GM23338 (cell line): ENCODE measurements around the gene VPS13A. TPM values are rescaled to one million over a fixed set of nuclear protein-coding genes. Genes with fewer than 3 reads are reported as not detected.

Source experiments
- ATAC-seq: fragments of 200-7000 bp; cut with Tn5 transposase; 3 replicates; pipeline ENCODE4 v1.9.1; 2020
- DNase-seq: peaks from one replicate; pipeline ENCODE4 v3.0.0-alpha.2; 2015; ENCODE audit warnings: low spot score
- H2AFZ ChIP-seq: fragments of 200-600 bp; sonication (generic); 2 replicates; pipeline ENCODE4 v1.8.0; 2016; ENCODE audit warnings: antibody characterized with exemption, mild to moderate bottlenecking, moderate library complexity
- H3F3A ChIP-seq: fragments of 200-600 bp; sonication (generic); replicated peaks from 2 replicates; pipeline ENCODE4 v1.8.0; 2017; ENCODE audit warnings: antibody characterized with exemption, mixed run types, low read depth
- H3K27ac ChIP-seq: fragments of 200-600 bp; sonication (generic); 2 replicates; pipeline ENCODE4 v1.6.1; 2016; ENCODE audit warnings: low read depth
- H3K27me3 ChIP-seq: fragments of 200-600 bp; sonication (generic); 2 replicates; pipeline ENCODE4 v1.8.0; 2016; ENCODE audit warnings: mild to moderate bottlenecking, mixed run types, moderate library complexity; ENCODE audit not compliant: insufficient read depth
- H3K36me3 ChIP-seq: fragments of 200-600 bp; sonication (generic); 2 replicates; pipeline ENCODE4 v1.8.0; 2016; ENCODE audit warnings: mild to moderate bottlenecking; ENCODE audit not compliant: insufficient read depth
- H3K4me1 ChIP-seq: fragments of 200-600 bp; sonication (generic); 2 replicates; pipeline ENCODE4 v1.8.0; 2016; ENCODE audit warnings: mild to moderate bottlenecking, moderate library complexity; ENCODE audit not compliant: insufficient read depth
- H3K4me2 ChIP-seq: fragments of 200-600 bp; sonication (generic); 2 replicates; pipeline ENCODE4 v1.7.1; 2017; ENCODE audit warnings: mixed run types
- H3K4me3 ChIP-seq: fragments of 200-600 bp; sonication (generic); 2 replicates; pipeline ENCODE4 v1.6.1; 2016; ENCODE audit warnings: mixed run types
- H3K79me2 ChIP-seq: fragments of 200-600 bp; sonication (generic); replicated peaks from 2 replicates; pipeline ENCODE4 v1.8.0; 2017; ENCODE audit warnings: mild to moderate bottlenecking; ENCODE audit not compliant: insufficient read depth
- H3K9me2 ChIP-seq: fragments of 200-600 bp; sonication (generic); 2 replicates; pipeline ENCODE4 v1.8.0; 2017; ENCODE audit not compliant: insufficient read depth
- H4K20me1 ChIP-seq: fragments of 200-600 bp; sonication (generic); replicated peaks from 2 replicates; pipeline ENCODE4 v1.8.0; 2017; ENCODE audit warnings: mild to moderate bottlenecking; ENCODE audit not compliant: insufficient read depth
- H3K27ac Mint-ChIP-seq: 2 replicates; pipeline ENCODE4 v1.8.0; 2020; ENCODE audit warnings: inconsistent platforms, mild to moderate bottlenecking, moderate library complexity, mixed read lengths
- H3K27me3 Mint-ChIP-seq: 3 replicates; pipeline ENCODE4 v1.8.0; 2022; ENCODE audit warnings: low read depth, mild to moderate bottlenecking, moderate library complexity, mixed read lengths, inconsistent platforms; ENCODE audit not compliant: insufficient read depth, poor library complexity
- H3K36me3 Mint-ChIP-seq: 3 replicates; pipeline ENCODE4 v1.8.0; 2021; ENCODE audit warnings: low read depth, mild to moderate bottlenecking, inconsistent platforms, moderate library complexity, mixed read lengths
- H3K4me1 Mint-ChIP-seq: 3 replicates; pipeline ENCODE4 v1.8.0; 2020; ENCODE audit warnings: mild to moderate bottlenecking, inconsistent platforms, mixed read lengths
- H3K4me3 Mint-ChIP-seq: 3 replicates; pipeline ENCODE4 v1.8.0; 2021; ENCODE audit warnings: moderate library complexity, mild to moderate bottlenecking, inconsistent platforms, mixed read lengths
- H3K9me3 Mint-ChIP-seq: 3 replicates; pipeline ENCODE4 v1.8.0; 2020; ENCODE audit warnings: moderate library complexity, mild to moderate bottlenecking, inconsistent platforms, mixed read lengths
- EZH2 ChIP-seq: fragments of 200-600 bp; sonication (generic); IDR thresholded peaks from one replicate; pipeline ENCODE4 v1.8.0; 2017; ENCODE audit warnings: antibody characterized with exemption, mild to moderate bottlenecking, low read depth; ENCODE audit not compliant: unreplicated experiment
- EZH2phosphoT487 ChIP-seq: fragments of 200-600 bp; sonication (generic); IDR thresholded peaks from one replicate; pipeline ENCODE4 v1.8.1; 2018; ENCODE audit warnings: antibody characterized with exemption; ENCODE audit not compliant: unreplicated experiment
- JUNB ChIP-seq: IDR thresholded peaks from one replicate; pipeline ENCODE4 v1.6.1; 2016; ENCODE audit warnings: antibody characterized with exemption; ENCODE audit not compliant: unreplicated experiment
- NANOG ChIP-seq: IDR thresholded peaks from 2 replicates; pipeline ENCODE4 v1.6.1; 2016; ENCODE audit warnings: antibody characterized with exemption, borderline replicate concordance
- POLR2AphosphoS5 ChIP-seq: IDR thresholded peaks from 2 replicates; pipeline ENCODE4 v1.6.1; 2016; ENCODE audit warnings: antibody characterized with exemption, low read depth
- STAT1 ChIP-seq: IDR thresholded peaks from one replicate; pipeline ENCODE4 v1.6.1; 2016; ENCODE audit warnings: antibody characterized with exemption; ENCODE audit not compliant: unreplicated experiment
- ZNF114 ChIP-seq: fragments of 250-450 bp; sonication (Bioruptor Pico); IDR thresholded peaks from 2 replicates; pipeline ENCODE4 v1.5.0; 2020; ENCODE audit warnings: mild to moderate bottlenecking, moderate library complexity
- ZNF331 ChIP-seq: fragments of 250-450 bp; sonication (Bioruptor Pico); IDR thresholded peaks from 2 replicates; pipeline ENCODE4 v1.5.0; 2020; ENCODE audit warnings: low read depth, mild to moderate bottlenecking, moderate library complexity
- polyA plus RNA-seq: library from polyadenylated mRNA; unstranded; fragments of >200 nt; fragmentation: Nextera tagmentation; extraction: Ambion mirVana; gene quantifications from 2 replicates; pipeline ENCODE4 v1.2.1, GENCODE V29; 2016
- total RNA-seq: library from RNA; depleted of rRNA; stranded (reverse); fragments of >200 nt; shearing (Covaris generic); gene quantifications from 2 replicates; pipeline ENCODE4 v1.2.3, GENCODE V29; 2014
- TF ChIP-seq, protein P1 (sequence below): IDR thresholded peaks from one replicate; pipeline ENCODE4 v1.6.1; 2018; ENCODE audit warnings: antibody characterized with exemption; ENCODE audit not compliant: unreplicated experiment
- TF ChIP-seq, protein P2 (sequence below): fragments of 250-450 bp; sonication (Bioruptor Pico); IDR thresholded peaks from 2 replicates; pipeline ENCODE4 v1.5.0; 2020; ENCODE audit warnings: mild to moderate bottlenecking, moderate library complexity
- TF ChIP-seq, protein P3 (sequence below), 2 experiments: fragments of 200-600 bp in 1 of 2; sonication (generic) in 1 of 2; conservative IDR thresholded peaks; 2 replicates each; pipeline versions ENCODE4 v1.5.1 to v1.6.1; 2016 to 2017; ENCODE audit warnings: antibody characterized with exemption in 2 of 2, low read depth in 2 of 2, mild to moderate bottlenecking in 2 of 2, moderate library complexity in 1 of 2

The VPS13A gene
- total and polyA plus RNA-seq, 2 experiments from 2014 or later, result 45.9 to 68.1 TPM

- no peak overlapping the region for H3K27ac Mint-ChIP-seq
- Histone ChIP-seq H3K79me2 (no peaks in the 10 kb centered on the region), H3K9me2 (peaks cover 6% of the 10 kb centered on the region), H3K27me3 (no peaks in the 10 kb centered on the region), H3K36me3 (no peaks in the 10 kb centered on the region), H3K4me3 (no peak overlapping the region), H3K4me2 (no peak overlapping the region), H4K20me1 (no peaks in the 10 kb centered on the region), H3K4me1 (peaks cover 8% of the 10 kb centered on the region), H2AFZ (no peak overlapping the region), H3K27ac (no peak overlapping the region), H3F3A (no peaks in the 10 kb centered on the region)
- peaks cover 12% of the 10 kb centered on the region; the same call in 2 of the 3 replicates for H3K36me3 Mint-ChIP-seq
- TF ChIP-seq EZH2phosphoT487, result no peak
- TF ChIP-seq, protein P1, sequence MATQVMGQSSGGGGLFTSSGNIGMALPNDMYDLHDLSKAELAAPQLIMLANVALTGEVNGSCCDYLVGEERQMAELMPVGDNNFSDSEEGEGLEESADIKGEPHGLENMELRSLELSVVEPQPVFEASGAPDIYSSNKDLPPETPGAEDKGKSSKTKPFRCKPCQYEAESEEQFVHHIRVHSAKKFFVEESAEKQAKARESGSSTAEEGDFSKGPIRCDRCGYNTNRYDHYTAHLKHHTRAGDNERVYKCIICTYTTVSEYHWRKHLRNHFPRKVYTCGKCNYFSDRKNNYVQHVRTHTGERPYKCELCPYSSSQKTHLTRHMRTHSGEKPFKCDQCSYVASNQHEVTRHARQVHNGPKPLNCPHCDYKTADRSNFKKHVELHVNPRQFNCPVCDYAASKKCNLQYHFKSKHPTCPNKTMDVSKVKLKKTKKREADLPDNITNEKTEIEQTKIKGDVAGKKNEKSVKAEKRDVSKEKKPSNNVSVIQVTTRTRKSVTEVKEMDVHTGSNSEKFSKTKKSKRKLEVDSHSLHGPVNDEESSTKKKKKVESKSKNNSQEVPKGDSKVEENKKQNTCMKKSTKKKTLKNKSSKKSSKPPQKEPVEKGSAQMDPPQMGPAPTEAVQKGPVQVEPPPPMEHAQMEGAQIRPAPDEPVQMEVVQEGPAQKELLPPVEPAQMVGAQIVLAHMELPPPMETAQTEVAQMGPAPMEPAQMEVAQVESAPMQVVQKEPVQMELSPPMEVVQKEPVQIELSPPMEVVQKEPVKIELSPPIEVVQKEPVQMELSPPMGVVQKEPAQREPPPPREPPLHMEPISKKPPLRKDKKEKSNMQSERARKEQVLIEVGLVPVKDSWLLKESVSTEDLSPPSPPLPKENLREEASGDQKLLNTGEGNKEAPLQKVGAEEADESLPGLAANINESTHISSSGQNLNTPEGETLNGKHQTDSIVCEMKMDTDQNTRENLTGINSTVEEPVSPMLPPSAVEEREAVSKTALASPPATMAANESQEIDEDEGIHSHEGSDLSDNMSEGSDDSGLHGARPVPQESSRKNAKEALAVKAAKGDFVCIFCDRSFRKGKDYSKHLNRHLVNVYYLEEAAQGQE, result no peak
- TF ChIP-seq JUNB, result no peak
- TF ChIP-seq EZH2, result no peak
- TF ChIP-seq STAT1, result no peak
- no peak for TF ChIP-seq NANOG
- no peak for TF ChIP-seq ZNF331 (CRISPR knock-in tag)
- TF ChIP-seq POLR2AphosphoS5, result no peak
- TF ChIP-seq, protein P2, sequence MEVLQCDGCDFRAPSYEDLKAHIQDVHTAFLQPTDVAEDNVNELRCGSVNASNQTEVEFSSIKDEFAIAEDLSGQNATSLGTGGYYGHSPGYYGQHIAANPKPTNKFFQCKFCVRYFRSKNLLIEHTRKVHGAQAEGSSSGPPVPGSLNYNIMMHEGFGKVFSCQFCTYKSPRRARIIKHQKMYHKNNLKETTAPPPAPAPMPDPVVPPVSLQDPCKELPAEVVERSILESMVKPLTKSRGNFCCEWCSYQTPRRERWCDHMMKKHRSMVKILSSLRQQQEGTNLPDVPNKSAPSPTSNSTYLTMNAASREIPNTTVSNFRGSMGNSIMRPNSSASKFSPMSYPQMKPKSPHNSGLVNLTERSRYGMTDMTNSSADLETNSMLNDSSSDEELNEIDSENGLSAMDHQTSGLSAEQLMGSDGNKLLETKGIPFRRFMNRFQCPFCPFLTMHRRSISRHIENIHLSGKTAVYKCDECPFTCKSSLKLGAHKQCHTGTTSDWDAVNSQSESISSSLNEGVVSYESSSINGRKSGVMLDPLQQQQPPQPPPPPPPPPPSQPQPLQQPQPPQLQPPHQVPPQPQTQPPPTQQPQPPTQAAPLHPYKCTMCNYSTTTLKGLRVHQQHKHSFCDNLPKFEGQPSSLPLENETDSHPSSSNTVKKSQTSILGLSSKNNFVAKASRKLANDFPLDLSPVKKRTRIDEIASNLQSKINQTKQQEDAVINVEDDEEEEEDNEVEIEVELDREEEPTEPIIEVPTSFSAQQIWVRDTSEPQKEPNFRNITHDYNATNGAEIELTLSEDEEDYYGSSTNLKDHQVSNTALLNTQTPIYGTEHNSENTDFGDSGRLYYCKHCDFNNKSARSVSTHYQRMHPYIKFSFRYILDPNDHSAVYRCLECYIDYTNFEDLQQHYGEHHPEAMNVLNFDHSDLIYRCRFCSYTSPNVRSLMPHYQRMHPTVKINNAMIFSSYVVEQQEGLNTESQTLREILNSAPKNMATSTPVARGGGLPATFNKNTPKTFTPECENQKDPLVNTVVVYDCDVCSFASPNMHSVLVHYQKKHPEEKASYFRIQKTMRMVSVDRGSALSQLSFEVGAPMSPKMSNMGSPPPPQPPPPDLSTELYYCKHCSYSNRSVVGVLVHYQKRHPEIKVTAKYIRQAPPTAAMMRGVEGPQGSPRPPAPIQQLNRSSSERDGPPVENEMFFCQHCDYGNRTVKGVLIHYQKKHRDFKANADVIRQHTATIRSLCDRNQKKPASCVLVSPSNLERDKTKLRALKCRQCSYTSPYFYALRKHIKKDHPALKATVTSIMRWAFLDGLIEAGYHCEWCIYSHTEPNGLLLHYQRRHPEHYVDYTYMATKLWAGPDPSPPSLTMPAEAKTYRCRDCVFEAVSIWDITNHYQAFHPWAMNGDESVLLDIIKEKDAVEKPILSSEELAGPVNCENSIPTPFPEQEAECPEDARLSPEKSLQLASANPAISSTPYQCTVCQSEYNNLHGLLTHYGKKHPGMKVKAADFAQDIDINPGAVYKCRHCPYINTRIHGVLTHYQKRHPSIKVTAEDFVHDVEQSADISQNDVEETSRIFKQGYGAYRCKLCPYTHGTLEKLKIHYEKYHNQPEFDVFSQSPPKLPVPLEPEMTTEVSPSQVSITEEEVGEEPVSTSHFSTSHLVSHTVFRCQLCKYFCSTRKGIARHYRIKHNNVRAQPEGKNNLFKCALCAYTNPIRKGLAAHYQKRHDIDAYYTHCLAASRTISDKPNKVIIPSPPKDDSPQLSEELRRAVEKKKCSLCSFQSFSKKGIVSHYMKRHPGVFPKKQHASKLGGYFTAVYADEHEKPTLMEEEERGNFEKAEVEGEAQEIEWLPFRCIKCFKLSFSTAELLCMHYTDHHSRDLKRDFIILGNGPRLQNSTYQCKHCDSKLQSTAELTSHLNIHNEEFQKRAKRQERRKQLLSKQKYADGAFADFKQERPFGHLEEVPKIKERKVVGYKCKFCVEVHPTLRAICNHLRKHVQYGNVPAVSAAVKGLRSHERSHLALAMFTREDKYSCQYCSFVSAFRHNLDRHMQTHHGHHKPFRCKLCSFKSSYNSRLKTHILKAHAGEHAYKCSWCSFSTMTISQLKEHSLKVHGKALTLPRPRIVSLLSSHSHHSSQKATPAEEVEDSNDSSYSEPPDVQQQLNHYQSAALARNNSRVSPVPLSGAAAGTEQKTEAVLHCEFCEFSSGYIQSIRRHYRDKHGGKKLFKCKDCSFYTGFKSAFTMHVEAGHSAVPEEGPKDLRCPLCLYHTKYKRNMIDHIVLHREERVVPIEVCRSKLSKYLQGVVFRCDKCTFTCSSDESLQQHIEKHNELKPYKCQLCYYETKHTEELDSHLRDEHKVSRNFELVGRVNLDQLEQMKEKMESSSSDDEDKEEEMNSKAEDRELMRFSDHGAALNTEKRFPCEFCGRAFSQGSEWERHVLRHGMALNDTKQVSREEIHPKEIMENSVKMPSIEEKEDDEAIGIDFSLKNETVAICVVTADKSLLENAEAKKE (CRISPR knock-in tag), result no peak
- no peak for TF ChIP-seq ZNF114 (CRISPR knock-in tag)
- TF ChIP-seq, protein P3, sequence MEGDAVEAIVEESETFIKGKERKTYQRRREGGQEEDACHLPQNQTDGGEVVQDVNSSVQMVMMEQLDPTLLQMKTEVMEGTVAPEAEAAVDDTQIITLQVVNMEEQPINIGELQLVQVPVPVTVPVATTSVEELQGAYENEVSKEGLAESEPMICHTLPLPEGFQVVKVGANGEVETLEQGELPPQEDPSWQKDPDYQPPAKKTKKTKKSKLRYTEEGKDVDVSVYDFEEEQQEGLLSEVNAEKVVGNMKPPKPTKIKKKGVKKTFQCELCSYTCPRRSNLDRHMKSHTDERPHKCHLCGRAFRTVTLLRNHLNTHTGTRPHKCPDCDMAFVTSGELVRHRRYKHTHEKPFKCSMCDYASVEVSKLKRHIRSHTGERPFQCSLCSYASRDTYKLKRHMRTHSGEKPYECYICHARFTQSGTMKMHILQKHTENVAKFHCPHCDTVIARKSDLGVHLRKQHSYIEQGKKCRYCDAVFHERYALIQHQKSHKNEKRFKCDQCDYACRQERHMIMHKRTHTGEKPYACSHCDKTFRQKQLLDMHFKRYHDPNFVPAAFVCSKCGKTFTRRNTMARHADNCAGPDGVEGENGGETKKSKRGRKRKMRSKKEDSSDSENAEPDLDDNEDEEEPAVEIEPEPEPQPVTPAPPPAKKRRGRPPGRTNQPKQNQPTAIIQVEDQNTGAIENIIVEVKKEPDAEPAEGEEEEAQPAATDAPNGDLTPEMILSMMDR (conservative IDR thresholded peaks at IDR 0.05; ENCODE audit: low read depth in 2 of 2), result no peak
- H3K9me3 Mint-ChIP-seq, result peaks cover 13% of the 10 kb centered on the region
- no peak overlapping the region for H3K4me3 Mint-ChIP-seq
- H3K27me3 Mint-ChIP-seq, result no peaks in the 10 kb centered on the region
- ATAC-seq, result no peak
- DNase-seq, result no peak
- H3K4me1 Mint-ChIP-seq, result peaks cover 10% of the 10 kb centered on the region; the same call in 2 of the 3 replicates
Measured at GRCh38 chr9:77451507-77451906, 274.2 kb downstream of the VPS13A start.
